ENCODE results near the gene MPP1. TPM values are rescaled to one million over a fixed set of nuclear protein-coding genes. Genes with fewer than 3 reads are reported as not detected.

Gene MPP1
- total and polyA plus RNA-seq, 2 of the 8 experiments (the other 6 are each of a cell fraction or from before 2014, with no cell fraction given): 7.6 to 13.4 TPM

DNA sequence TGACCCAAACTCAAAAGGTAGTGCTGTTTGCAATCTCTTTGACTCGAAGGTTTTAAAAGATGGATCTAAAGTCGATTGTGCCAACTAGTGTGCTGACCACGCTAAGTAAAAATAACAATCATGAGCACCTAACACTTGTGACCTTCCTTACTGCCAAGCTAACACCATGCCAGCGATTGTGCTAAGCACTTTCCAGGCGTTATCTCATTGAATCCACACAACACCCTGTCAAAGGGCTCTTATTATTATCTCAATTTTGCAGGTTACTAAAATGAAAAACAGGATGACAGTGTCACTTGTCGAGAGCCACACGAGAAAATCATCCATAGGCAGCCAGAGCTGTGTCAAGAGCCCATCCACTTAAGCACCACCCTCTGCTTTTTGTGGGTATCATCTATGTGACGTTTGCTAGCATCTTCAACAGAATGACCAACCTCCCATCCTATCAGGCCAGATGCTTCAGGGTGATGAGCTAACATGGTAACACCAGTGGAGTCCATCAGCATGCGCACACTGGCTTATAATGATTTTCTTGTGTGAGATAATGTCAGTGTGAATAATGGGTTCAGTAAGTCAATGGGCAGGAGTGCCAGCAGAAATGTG, 53.5 kb downstream of the MPP1 start:
- Histone ChIP-seq H4K20me1 (replicated peaks in 1 of 2; ENCODE audit: control insufficient read depth in 1 of 2, insufficient read depth in 2 of 2, low read length in 2 of 2) (peaks cover 0 to 2% of the 10 kb centered on the region in 2 experiments), H3K9me3 (ENCODE audit: insufficient read depth in 2 of 2, low read depth in 1 of 2, low read length in 1 of 2) (no peaks in the 10 kb centered on the region), H3K79me2 (ENCODE audit: control insufficient read depth in 1 of 2, insufficient read depth in 2 of 2, low read length in 2 of 2) (no peaks in the 10 kb centered on the region), H2BK20ac (ENCODE audit: low read length) (no peak overlapping the region), H3K36me3 (ENCODE audit: control insufficient read depth in 2 of 4, insufficient read depth in 4 of 4, low read length in 3 of 4) (no peaks in the 10 kb centered on the region), H3K4me3 (ENCODE audit: extremely low read depth in 1 of 4, insufficient read depth in 2 of 4, low read depth in 3 of 4, low read length in 4 of 4) (peak overlapping the region in 1 of 4 experiments; percentile 55; a peak in 1 of 8 replicates), H3K9ac (replicated peaks in 1 of 4; ENCODE audit: extremely low read depth in 1 of 4, low read depth in 3 of 4, low read length in 3 of 4) (no peak overlapping the region), H3K23me2 (ENCODE audit: low read depth, low read length) (peaks cover 2% of the 10 kb centered on the region; the same call in 1 of the 2 replicates), H3K27ac (ENCODE audit: low read depth, low read length) (no peak overlapping the region), H3K79me1 (ENCODE audit: low read depth, low read length) (no peaks in the 10 kb centered on the region), H2AK5ac (ENCODE audit: low read depth, low read length) (no peak overlapping the region), H3K14ac (ENCODE audit: insufficient read length) (no peak overlapping the region), H4K5ac (ENCODE audit: insufficient read length, low read depth, low read length) (no peak overlapping the region), H4K91ac (replicated peaks; ENCODE audit: insufficient read length, low read length) (no peak overlapping the region), H2BK12ac (ENCODE audit: low read depth, low read length) (no peak overlapping the region), H3K27me3 (replicated peaks in 1 of 4; ENCODE audit: control insufficient read depth in 3 of 4, extremely low read depth in 1 of 4, insufficient read depth in 3 of 4, low read length in 3 of 4) (peaks cover 8 to 29% (median 27%) of the 10 kb centered on the region in 4 experiments), H3K18ac (ENCODE audit: extremely low read depth, low read length) (no peak overlapping the region; the same call in 1 of the 2 replicates), H3K56ac (replicated peaks; ENCODE audit: insufficient read length, low read depth, low read length) (no peak overlapping the region), H3K23ac (ENCODE audit: insufficient read length) (no peak overlapping the region), H3K4me1 (replicated peaks in 1 of 4; ENCODE audit: control insufficient read depth in 3 of 4, insufficient read depth in 4 of 4, low read length in 3 of 4) (no peaks in the 10 kb centered on the region), H4K8ac (ENCODE audit: extremely low read depth, insufficient read depth, low read length) (no peak overlapping the region), H2BK15ac (ENCODE audit: low read length) (no peak overlapping the region), H3K4me2 (ENCODE audit: insufficient read depth in 1 of 2, low read depth in 2 of 2, low read length in 2 of 2) (peak overlapping the region in 1 of 2 experiments; percentile 71; a peak in 1 of 4 replicates), H3K4ac (replicated peaks; ENCODE audit: insufficient read length, low read depth, low read length) (no peak overlapping the region), H2BK5ac (ENCODE audit: low read depth, low read length) (no peak overlapping the region), H2BK120ac (replicated peaks; ENCODE audit: low read depth, low read length) (no peak overlapping the region), H2AFZ (ENCODE audit: low read length) (no peak overlapping the region)
- POLR2A ChIA-PET (ENCODE audit: partially characterized antibody): interaction anchor here (1.3 to 5.1 kb wide), 2 partner anchors 11 to 156 kb away, joined by 6 to 26 read pairs; partner anchors contain the start of gene DKC1
- TF ChIP-seq, protein P1, sequence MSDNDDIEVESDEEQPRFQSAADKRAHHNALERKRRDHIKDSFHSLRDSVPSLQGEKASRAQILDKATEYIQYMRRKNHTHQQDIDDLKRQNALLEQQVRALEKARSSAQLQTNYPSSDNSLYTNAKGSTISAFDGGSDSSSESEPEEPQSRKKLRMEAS (IDR thresholded peaks at IDR 0.05): no peak
- no peak for TF ChIP-seq SP2 (IDR thresholded peaks at IDR 0.05; ENCODE audit: low read length)
- TF ChIP-seq FOSL1 (IDR thresholded peaks at IDR 0.05; ENCODE audit: insufficient read depth, low read depth, low read length): no peak
- FAIRE-seq: no peak
- CTCF ChIA-PET (ENCODE audit: partially characterized antibody): no interaction called here
- WGBS, 2 experiments (ENCODE audit: extremely low coverage in 1 of 2, insufficient coverage in 1 of 2, insufficient read length in 1 of 2, insufficient replicate concordance in 2 of 2, low coverage in 1 of 2, low lambda C conversion rate in 2 of 2, missing lambda C conversion rate in 1 of 2): 87% methylated on average over 9 of the region's 9 CpGs; no CpG with 5 or more reads in 1 of the 2 experiments
- DNase-seq (ENCODE audit: low read depth in 1 of 2, low spot score in 2 of 2): no peak

Measured in H1 (cell line).